ENCODE measurements around the gene SBK1. TPM values are rescaled to one million over a fixed set of nuclear protein-coding genes. Genes with fewer than 3 reads are reported as not detected.
A peak's percentile ranks its signal among the peaks of the same experiment; 100 is the strongest.
"Not testable (repeated sequence)": the region's sequence is repeated elsewhere in the genome, so short reads cannot be mapped to it uniquely, and the experiment has no call there.

SBK1 gene
- total RNA-seq, 2 donors from 2014 or later: 0.47 to 0.52 TPM

DNA sequence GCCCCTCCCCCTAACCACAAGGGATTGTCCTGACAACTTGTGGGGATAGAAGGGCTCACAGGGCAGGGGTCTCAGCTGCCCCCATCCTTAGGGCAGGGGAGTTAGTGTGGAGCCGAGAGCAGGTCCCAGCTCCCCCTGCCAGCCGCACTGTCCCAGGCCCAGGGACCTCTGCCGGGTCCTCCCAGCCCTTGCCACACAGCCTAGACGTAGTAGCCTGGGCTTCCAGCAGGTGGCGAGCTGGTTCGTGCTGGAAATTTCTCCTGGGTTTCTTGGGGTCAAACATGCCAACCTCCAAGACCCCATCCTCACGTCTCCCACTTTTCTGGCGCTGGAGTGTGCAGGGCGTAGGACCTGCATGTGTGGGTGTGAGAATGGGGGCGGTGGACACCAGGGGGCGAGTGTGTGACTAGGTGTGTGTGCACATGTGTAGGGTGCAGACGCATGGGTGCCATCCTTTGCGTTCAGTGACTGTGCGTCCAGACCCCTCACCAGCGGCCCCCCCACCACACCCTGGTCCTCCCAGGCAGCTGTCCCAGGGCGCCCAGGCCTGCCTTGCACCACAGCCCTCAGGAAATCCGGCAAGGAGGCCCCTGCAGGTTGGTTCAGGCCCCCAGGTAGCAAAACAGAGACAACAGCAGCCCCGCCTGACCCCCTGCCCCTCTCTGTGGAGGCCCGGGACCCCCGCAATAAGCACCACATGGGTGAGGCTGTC lies 29.5 kb downstream of the SBK1 start:
- H3K4me1 ChIP-seq: no peaks in the 10 kb centered on the region
- H3K36me3 ChIP-seq: no peaks in the 10 kb centered on the region
- no peak overlapping the region for H3K4me3 ChIP-seq
- H3K27me3 ChIP-seq: no peaks in the 10 kb centered on the region
- TF ChIP-seq, protein P1, sequence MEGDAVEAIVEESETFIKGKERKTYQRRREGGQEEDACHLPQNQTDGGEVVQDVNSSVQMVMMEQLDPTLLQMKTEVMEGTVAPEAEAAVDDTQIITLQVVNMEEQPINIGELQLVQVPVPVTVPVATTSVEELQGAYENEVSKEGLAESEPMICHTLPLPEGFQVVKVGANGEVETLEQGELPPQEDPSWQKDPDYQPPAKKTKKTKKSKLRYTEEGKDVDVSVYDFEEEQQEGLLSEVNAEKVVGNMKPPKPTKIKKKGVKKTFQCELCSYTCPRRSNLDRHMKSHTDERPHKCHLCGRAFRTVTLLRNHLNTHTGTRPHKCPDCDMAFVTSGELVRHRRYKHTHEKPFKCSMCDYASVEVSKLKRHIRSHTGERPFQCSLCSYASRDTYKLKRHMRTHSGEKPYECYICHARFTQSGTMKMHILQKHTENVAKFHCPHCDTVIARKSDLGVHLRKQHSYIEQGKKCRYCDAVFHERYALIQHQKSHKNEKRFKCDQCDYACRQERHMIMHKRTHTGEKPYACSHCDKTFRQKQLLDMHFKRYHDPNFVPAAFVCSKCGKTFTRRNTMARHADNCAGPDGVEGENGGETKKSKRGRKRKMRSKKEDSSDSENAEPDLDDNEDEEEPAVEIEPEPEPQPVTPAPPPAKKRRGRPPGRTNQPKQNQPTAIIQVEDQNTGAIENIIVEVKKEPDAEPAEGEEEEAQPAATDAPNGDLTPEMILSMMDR (IDR thresholded peaks at IDR 0.05): peak in 1 of 2 donors; percentile 66
- no peak overlapping the region for H3K27ac ChIP-seq
- no peak for DNase-seq (ENCODE audit: low spot score)
- H3K9me3 ChIP-seq: no peaks in the 10 kb centered on the region

DNA sequence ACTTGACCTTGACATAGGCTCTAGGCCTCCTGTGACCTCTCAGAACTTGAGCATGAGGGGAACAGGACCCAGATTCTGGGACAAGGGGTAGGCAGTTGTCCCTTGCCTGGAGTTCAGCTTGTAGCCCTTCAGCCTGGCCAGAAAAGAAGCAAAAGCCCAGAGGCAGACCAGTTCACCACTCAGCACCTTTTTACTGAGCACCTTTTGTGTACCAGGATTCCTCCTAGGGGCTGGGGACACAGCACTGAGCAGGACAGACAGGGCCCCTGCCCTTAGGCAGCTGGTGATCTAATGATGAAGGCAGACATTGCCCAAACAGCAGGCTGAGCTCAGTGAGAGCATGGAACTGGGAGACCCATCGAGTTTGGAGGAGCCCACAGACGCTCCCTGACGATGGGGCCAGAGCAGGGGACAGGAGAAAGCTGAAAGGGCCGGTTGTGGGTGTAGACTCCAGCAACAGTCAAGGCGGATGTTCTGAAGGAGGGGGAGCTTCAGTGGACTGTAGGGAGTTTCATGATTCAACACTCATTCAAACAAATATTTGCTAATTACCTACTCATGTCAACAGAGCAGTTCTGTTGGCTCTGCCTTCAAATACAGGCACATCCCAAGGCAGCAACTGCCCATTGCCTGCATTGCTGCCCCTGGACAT lies 32.0 kb downstream of the SBK1 start:
- TF ChIP-seq, protein P1 (IDR thresholded peaks at IDR 0.05): no peak
- no peak for DNase-seq (ENCODE audit: low spot score)
- H3K27me3 ChIP-seq: no peaks in the 10 kb centered on the region

DNA sequence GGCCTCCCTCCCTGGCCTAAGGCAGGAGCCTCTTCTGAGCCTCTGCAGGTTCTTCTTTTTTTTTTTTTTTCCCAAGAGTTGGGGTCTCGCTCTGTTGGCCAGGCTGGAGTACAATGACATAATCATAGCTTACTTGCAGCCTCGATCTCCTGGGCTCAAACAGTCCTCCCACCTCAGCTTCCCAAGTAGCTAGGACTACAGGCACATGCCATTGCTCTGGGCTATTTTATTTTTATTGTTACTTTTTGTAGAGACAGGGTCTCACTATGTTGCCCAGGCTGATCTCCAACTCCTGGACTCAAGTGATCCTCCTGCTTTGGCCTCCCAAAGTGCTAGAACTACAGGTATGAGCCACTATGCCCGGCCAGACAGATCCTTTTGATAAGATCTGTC lies 32.6 kb downstream of the SBK1 start:
- Histone ChIP-seq H3K27me3 (no peaks in the 10 kb centered on the region), H3K36me3 (no peaks in the 10 kb centered on the region), H3K4me3 (no peak overlapping the region), H3K27ac (no peak overlapping the region), H3K9me3 (no peaks in the 10 kb centered on the region), H3K4me1 (no peaks in the 10 kb centered on the region)
- DNase-seq (ENCODE audit: low spot score): no peak
- TF ChIP-seq, protein P1 (IDR thresholded peaks at IDR 0.05): no peak

More for the DNA sequence above, 32.0 kb downstream of the SBK1 start:
- H3K4me3 ChIP-seq: no peak overlapping the region
- H3K27ac ChIP-seq: no peak overlapping the region
- H3K9me3 ChIP-seq: no peaks in the 10 kb centered on the region
- no peaks in the 10 kb centered on the region for H3K4me1 ChIP-seq
- H3K36me3 ChIP-seq: no peaks in the 10 kb centered on the region

DNA sequence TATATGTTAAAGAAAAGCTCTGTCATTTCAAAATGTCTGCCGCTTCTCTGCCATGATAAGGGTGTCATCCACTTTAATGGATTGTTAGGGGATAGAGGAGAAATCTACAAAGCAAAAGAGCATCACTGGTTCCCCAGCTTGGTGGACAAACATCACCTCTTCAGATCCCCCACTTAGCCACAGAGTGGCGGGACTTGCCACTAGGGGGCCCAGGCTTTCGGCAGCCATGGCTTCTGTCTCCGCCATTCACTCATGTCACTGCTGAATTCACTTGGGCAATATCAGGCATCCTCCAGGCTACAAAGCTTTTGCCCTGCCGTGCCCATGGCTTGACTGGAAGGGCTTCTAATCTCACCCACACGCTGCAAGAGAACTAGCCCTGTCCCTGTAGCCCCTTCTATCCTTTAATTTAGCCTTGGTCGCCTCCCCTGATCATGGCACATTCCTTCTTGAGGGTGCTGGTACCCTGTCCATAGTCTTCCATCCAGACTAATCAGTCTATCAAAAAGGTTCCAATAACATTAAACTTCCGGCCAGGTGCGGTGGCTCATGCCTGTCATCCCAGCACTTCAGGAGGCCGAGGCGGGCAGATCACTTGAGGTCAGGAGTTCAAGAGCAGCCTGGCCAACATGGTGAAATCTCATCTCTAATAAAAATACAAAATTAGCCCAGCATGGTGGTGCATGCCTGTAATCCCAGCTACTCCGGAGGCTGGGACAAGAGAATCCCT lies 34.7 kb downstream of the SBK1 start:
- Histone ChIP-seq H3K9me3 (no peaks in the 10 kb centered on the region), H3K4me1 (no peaks in the 10 kb centered on the region), H3K27ac (no peak overlapping the region), H3K27me3 (no peaks in the 10 kb centered on the region), H3K4me3 (no peak overlapping the region), H3K36me3 (no peaks in the 10 kb centered on the region)
- peak; percentile 65 for DNase-seq (ENCODE audit: low spot score)
- TF ChIP-seq, protein P1 (IDR thresholded peaks at IDR 0.05): peak; percentile 34 to 72

GRCh38 chr16:28330232-28330631 lies 37.9 kb downstream of the SBK1 start:
- not testable (repeated sequence) for H3K27ac ChIP-seq; H3K4me3 ChIP-seq; H3K36me3 ChIP-seq; H3K4me1 ChIP-seq; H3K27me3 ChIP-seq; H3K9me3 ChIP-seq; DNase-seq (ENCODE audit: low spot score)

- H3K36me3 ChIP-seq; H3K9me3 ChIP-seq; H3K4me3 ChIP-seq; H3K27ac ChIP-seq; H3K4me1 ChIP-seq; DNase-seq (ENCODE audit: low spot score); H3K27me3 ChIP-seq: not testable (repeated sequence)
Observed at GRCh38 chr16:28330981-28331380, 38.7 kb downstream of the SBK1 start.

DNA sequence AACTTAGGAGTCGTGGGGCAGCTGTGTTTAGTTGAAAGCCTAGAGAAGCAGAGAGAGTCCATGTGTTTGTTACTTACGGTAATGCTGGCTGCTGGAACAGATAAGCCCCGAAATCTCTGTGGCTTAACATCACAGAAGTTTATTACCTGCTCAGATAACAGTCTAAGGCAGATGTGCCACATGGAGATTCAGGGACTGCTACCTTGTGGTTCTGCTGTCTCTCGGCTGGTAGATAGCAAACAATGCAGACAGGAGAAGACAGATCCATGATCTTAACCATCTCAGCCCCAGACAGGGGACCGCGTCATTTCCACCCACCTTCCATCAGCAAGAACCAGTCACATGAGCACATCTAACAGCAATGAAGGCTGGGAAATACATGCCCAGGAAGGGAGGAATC lies 40.3 kb downstream of the SBK1 start:
- not testable (repeated sequence) for H3K27me3 ChIP-seq; H3K9me3 ChIP-seq; DNase-seq (ENCODE audit: low spot score); H3K4me3 ChIP-seq; H3K27ac ChIP-seq; H3K36me3 ChIP-seq; H3K4me1 ChIP-seq

GRCh38 chr16:28335678-28336077 lies 43.4 kb downstream of the SBK1 start:
- H3K4me1 ChIP-seq; H3K36me3 ChIP-seq; H3K27ac ChIP-seq; DNase-seq (ENCODE audit: low spot score); H3K9me3 ChIP-seq; H3K27me3 ChIP-seq; H3K4me3 ChIP-seq: not testable (repeated sequence)

GRCh38 chr16:28336940-28337710 lies 44.8 kb downstream of the SBK1 start:
- H3K4me1 ChIP-seq; H3K27ac ChIP-seq; H3K4me3 ChIP-seq; H3K36me3 ChIP-seq; H3K27me3 ChIP-seq; H3K9me3 ChIP-seq; DNase-seq (ENCODE audit: low spot score): not testable (repeated sequence)

- peak; percentile 13 for DNase-seq (ENCODE audit: low spot score)
- not testable (repeated sequence) for H3K27ac ChIP-seq, H3K27me3 ChIP-seq, H3K4me3 ChIP-seq, H3K9me3 ChIP-seq, H3K36me3 ChIP-seq, H3K4me1 ChIP-seq
Observed at GRCh38 chr16:28338230-28338629, 45.9 kb downstream of the SBK1 start.

Data from right atrium auricular region (tissue), 2 donors.